HEK293 (cell line): Measurements from ENCODE around the gene ERBB2.

Experiments used
- KLF8 ChIP-seq: fragments of 450-650 bp; formaldehyde crosslinking; IDR thresholded peaks from 2 replicates; pipeline ENCODE4 v1.5.1; 2016; ENCODE audit warnings: missing biosample characterization, missing genetic modification characterization
- TCF7L2 ChIP-seq: IDR thresholded peaks from 2 replicates; pipeline ENCODE4 v1.6.1; 2011; ENCODE audit warnings: low read depth, mild to moderate bottlenecking, inconsistent platforms, low read length, moderate library complexity, borderline replicate concordance
- ZFP41 ChIP-seq: fragments of 450-650 bp; formaldehyde crosslinking; IDR thresholded peaks from 2 replicates; pipeline ENCODE4 v1.5.1; 2016; ENCODE audit warnings: missing biosample characterization, missing genetic modification characterization, borderline replicate concordance
- ZNF114 ChIP-seq: fragments of 450-650 bp; formaldehyde crosslinking; IDR thresholded peaks from 2 replicates; pipeline ENCODE4 v1.5.0; 2017; ENCODE audit warnings: missing biosample characterization, missing genetic modification characterization
- ZNF140 ChIP-seq: fragments of 450-650 bp; formaldehyde crosslinking; IDR thresholded peaks from 2 replicates; pipeline ENCODE4 v1.5.1; 2016; ENCODE audit warnings: missing biosample characterization, missing genetic modification characterization
- ZNF555 ChIP-seq: fragments of 450-650 bp; formaldehyde crosslinking; conservative IDR thresholded peaks from 2 replicates; pipeline ENCODE4 v1.5.1; 2017; ENCODE audit warnings: missing biosample characterization, mild to moderate bottlenecking, missing genetic modification characterization, inconsistent platforms
- ZNF561 ChIP-seq: fragments of 450-650 bp; IDR thresholded peaks from 2 replicates; pipeline ENCODE4 v1.5.1; 2018; ENCODE audit warnings: missing biosample characterization, missing genetic modification characterization, borderline replicate concordance
- ZNF768 ChIP-seq: fragments of 450-650 bp; formaldehyde crosslinking; IDR thresholded peaks from 2 replicates; pipeline ENCODE4 v1.5.1; 2018; ENCODE audit warnings: missing biosample characterization, mild to moderate bottlenecking, missing genetic modification characterization
- ZSCAN16 ChIP-seq: fragments of 450-650 bp; formaldehyde crosslinking; IDR thresholded peaks from 2 replicates; pipeline ENCODE4 v1.5.1; 2016; ENCODE audit warnings: missing biosample characterization, missing genetic modification characterization
- TF ChIP-seq, protein P1 (sequence below): fragments of 450-650 bp; formaldehyde crosslinking; IDR thresholded peaks from 2 replicates; pipeline ENCODE4 v1.5.1; 2016; ENCODE audit warnings: missing biosample characterization, missing genetic modification characterization

DNA sequence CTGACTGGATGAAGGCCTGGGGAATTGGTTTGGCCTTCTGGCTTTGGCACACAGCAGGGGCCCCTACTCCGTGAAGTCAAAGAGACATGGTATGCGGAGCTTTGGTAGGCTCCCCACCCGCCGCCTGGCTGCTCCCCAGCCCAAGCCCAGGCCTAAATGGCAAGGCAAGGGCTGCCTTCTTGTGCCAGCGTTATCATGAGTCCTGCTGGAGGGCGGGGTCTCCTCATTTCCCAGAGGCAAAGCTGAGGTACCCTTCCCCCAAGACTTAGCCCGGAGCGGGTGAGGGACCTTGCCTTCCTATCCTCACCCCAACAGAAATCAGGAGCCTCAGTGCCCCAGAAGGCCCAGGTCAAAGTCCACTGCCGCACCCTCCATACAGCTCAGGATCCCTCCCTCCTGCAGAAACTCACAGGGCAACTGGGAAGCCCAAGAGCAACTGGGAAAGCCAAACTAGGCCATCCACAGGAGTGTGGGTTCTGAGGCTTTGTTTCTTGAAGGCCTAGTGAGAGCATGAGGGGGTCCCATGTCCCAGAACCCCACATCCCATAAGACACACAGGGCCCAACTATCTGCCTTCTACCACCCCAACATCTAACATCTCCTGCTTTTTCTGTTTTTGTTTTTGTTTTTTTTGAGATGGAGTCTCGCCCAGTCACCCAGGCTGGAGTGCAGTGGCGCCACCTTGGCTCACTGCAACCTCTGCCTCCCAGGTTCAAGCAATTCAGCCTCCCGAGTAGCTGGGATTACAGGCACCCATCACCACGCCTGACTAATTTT lies 21.3 kb upstream of the ERBB2 start:
- TF ChIP-seq TCF7L2 = no peak
- TF ChIP-seq, protein P1, sequence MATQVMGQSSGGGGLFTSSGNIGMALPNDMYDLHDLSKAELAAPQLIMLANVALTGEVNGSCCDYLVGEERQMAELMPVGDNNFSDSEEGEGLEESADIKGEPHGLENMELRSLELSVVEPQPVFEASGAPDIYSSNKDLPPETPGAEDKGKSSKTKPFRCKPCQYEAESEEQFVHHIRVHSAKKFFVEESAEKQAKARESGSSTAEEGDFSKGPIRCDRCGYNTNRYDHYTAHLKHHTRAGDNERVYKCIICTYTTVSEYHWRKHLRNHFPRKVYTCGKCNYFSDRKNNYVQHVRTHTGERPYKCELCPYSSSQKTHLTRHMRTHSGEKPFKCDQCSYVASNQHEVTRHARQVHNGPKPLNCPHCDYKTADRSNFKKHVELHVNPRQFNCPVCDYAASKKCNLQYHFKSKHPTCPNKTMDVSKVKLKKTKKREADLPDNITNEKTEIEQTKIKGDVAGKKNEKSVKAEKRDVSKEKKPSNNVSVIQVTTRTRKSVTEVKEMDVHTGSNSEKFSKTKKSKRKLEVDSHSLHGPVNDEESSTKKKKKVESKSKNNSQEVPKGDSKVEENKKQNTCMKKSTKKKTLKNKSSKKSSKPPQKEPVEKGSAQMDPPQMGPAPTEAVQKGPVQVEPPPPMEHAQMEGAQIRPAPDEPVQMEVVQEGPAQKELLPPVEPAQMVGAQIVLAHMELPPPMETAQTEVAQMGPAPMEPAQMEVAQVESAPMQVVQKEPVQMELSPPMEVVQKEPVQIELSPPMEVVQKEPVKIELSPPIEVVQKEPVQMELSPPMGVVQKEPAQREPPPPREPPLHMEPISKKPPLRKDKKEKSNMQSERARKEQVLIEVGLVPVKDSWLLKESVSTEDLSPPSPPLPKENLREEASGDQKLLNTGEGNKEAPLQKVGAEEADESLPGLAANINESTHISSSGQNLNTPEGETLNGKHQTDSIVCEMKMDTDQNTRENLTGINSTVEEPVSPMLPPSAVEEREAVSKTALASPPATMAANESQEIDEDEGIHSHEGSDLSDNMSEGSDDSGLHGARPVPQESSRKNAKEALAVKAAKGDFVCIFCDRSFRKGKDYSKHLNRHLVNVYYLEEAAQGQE (tag by site-specific recombination) = no peak
- no peak for TF ChIP-seq ZNF768 (tag by site-specific recombination)
- no peak for TF ChIP-seq ZSCAN16
- TF ChIP-seq ZFP41 (tag by site-specific recombination) = no peak
- TF ChIP-seq ZNF561 (tag by site-specific recombination) = no peak
- TF ChIP-seq ZNF140 (tag by site-specific recombination) = no peak
- no peak for TF ChIP-seq ZNF114 (tag by site-specific recombination)
- no peak for TF ChIP-seq KLF8
- no peak for TF ChIP-seq ZNF555
